HL-60/S4 treated with retinoic acid at 250 ng/mL for 4 days and 3 days (cell line): ENCODE measurements around the gene RPL38.

Source experiments
- in situ Hi-C: fragments of 300-500 bp; cut with MboI; formaldehyde crosslinking; loops from 2 replicates; pipeline ENCODE4 v1.7.0; 2022; ENCODE audit warnings: low sequenced_read_pairs

The RPL38 gene

GRCh38 chr17:74205274-74205673 is 1.8 kb downstream of the RPL38 start:
- in situ Hi-C loops = no loop called here

GRCh38 chr17:74206332-74206818 is 2.9 kb downstream of the RPL38 start:
- in situ Hi-C loops = no loop called here

GRCh38 chr17:74210191-74211140 is 7.0 kb downstream of the RPL38 start:
- in situ Hi-C loops = loop anchor here (10.0 kb wide), 2 partner anchors 64 to 144 kb away; partner anchors contain the start of gene DNAI2

GRCh38 chr17:74211141-74211911 is 7.8 kb downstream of the RPL38 start:
- in situ Hi-C loops = loop anchor here (10.0 kb wide), 2 partner anchors 63 to 143 kb away; partner anchors contain the start of gene DNAI2

- in situ Hi-C loops = loop anchor here (10.0 kb wide), 2 partner anchors 63 to 143 kb away; partner anchors contain the start of gene DNAI2
Observed at GRCh38 chr17:74211912-74212208, 8.4 kb downstream of the RPL38 start.

- in situ Hi-C loops = loop anchor here (10.0 kb wide), 2 partner anchors 62 to 142 kb away; partner anchors contain the start of gene DNAI2
Observed at GRCh38 chr17:74212209-74212912, 8.9 kb downstream of the RPL38 start.

- in situ Hi-C loops = loop anchor here (10.0 kb wide), 2 partner anchors 62 to 142 kb away; partner anchors contain the start of gene DNAI2
Observed at GRCh38 chr17:74212913-74213791, 9.7 kb downstream of the RPL38 start, which contains the start of gene TTYH2. TTYH2 (plus strand) TSS chr17:74213571; CDS start chr17:74213588, 17 bp downstream.

GRCh38 chr17:74213861-74214391 is 10.4 kb downstream of the RPL38 start:
- in situ Hi-C loops = loop anchor here (10.0 kb wide), 2 partner anchors 61 to 141 kb away; partner anchors contain the start of gene DNAI2

- in situ Hi-C loops = loop anchor here (10.0 kb wide), 2 partner anchors 60 to 140 kb away; partner anchors contain the start of gene DNAI2
Observed at GRCh38 chr17:74214484-74215341, 11.2 kb downstream of the RPL38 start.

- in situ Hi-C loops = loop anchor here (10.0 kb wide), 2 partner anchors 59 to 139 kb away; partner anchors contain the start of gene DNAI2
Observed at GRCh38 chr17:74215342-74215727, 11.9 kb downstream of the RPL38 start.

GRCh38 chr17:74216505-74216904 is 13.0 kb downstream of the RPL38 start:
- in situ Hi-C loops = loop anchor here (10.0 kb wide), 2 partner anchors 58 to 138 kb away; partner anchors contain the start of gene DNAI2

- in situ Hi-C loops = loop anchor here (10.0 kb wide), 2 partner anchors 58 to 138 kb away; partner anchors contain the start of gene DNAI2
Observed at GRCh38 chr17:74217037-74217730, 13.7 kb downstream of the RPL38 start.

GRCh38 chr17:74217888-74218287 is 14.4 kb downstream of the RPL38 start:
- in situ Hi-C loops = loop anchor here (10.0 kb wide), 2 partner anchors 57 to 137 kb away; partner anchors contain the start of gene DNAI2

GRCh38 chr17:74218436-74218835 is 15.0 kb downstream of the RPL38 start:
- in situ Hi-C loops = loop anchor here (10.0 kb wide), 2 partner anchors 56 to 136 kb away; partner anchors contain the start of gene DNAI2

- in situ Hi-C loops = loop anchor here (10.0 kb wide), 2 partner anchors 55 to 135 kb away; partner anchors contain the start of gene DNAI2
Observed at GRCh38 chr17:74219576-74220133, 16.2 kb downstream of the RPL38 start.

GRCh38 chr17:74220219-74220618 is 16.7 kb downstream of the RPL38 start:
- in situ Hi-C loops = no loop called here
